ENCODE results near the gene CTIF. TPM values are rescaled to one million over a fixed set of nuclear protein-coding genes. Genes with fewer than 3 reads are reported as not detected.

Gene CTIF
- total RNA-seq, 4 donors from 2014 or later, result 72.2 to 137 (median 86.5) TPM

DNA sequence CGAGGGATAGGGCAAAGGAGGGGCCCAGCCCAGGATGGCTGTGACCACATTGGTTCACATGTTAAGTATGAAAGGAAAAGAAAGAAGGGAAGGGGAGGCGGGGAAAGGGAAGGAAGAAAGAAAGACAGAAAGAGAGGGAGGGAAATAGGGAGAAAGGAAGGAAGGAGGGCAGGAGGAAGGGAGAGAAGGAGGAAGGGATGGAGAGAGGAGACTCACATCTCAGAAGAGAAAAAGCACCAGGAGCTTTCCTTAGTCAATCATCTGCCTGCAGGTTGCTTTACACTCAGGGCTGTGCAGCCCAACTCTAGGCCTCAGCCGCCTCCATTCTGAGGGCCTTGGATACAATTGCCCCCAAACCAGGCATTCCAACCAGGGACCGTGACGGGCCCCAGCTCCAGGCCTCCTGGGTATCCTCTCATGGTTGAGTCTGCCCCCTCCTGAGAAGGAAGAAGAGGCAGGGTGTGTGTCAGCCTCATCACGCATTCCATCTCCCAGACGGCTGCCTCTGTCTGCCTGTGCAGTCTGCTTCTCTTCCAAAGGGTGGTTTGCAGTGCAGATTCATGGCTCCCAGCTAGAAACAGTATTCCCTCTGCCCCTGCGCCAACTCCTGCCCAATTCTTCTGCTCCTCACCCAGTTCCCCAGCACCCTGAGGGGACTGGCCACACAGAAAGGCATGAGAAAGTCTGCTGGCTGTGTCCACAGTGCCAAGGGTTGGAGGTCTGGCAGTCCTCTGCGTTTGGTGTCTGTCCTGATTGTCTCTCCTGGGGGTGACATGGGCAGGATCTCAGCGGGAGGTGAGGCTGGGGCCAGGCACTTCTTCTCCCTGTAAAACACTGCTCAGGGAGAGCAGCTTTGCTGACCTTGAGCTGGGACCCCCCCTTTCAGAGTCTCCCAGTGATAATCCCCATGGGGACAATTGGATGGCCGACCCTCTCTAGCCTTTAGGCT is 248.6 kb downstream of the CTIF start:
- no peaks in the 10 kb centered on the region for H3K9me3 ChIP-seq
- peaks cover 0 to 16% (median 0%) of the 10 kb centered on the region in 3 donors for H3K36me3 ChIP-seq
- TF ChIP-seq, protein P1, sequence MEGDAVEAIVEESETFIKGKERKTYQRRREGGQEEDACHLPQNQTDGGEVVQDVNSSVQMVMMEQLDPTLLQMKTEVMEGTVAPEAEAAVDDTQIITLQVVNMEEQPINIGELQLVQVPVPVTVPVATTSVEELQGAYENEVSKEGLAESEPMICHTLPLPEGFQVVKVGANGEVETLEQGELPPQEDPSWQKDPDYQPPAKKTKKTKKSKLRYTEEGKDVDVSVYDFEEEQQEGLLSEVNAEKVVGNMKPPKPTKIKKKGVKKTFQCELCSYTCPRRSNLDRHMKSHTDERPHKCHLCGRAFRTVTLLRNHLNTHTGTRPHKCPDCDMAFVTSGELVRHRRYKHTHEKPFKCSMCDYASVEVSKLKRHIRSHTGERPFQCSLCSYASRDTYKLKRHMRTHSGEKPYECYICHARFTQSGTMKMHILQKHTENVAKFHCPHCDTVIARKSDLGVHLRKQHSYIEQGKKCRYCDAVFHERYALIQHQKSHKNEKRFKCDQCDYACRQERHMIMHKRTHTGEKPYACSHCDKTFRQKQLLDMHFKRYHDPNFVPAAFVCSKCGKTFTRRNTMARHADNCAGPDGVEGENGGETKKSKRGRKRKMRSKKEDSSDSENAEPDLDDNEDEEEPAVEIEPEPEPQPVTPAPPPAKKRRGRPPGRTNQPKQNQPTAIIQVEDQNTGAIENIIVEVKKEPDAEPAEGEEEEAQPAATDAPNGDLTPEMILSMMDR (IDR thresholded peaks at IDR 0.05), result no peak
- TF ChIP-seq POLR2A (IDR thresholded peaks at IDR 0.05), result no peak
- TF ChIP-seq EP300 (IDR thresholded peaks at IDR 0.05), result no peak
- no peak for DNase-seq (ENCODE audit: low spot score in 2 of 2)
- H3K4me3 ChIP-seq, result no peak overlapping the region
- 77 to 84% methylated on average over 10 to 11 of the region's 11 CpGs for WGBS, 2 donors
- no peak overlapping the region for H3K27ac ChIP-seq
- H3K4me1 ChIP-seq, result peaks cover 0 to 48% (median 14%) of the 10 kb centered on the region in 4 donors
- no peaks in the 10 kb centered on the region for H3K27me3 ChIP-seq

DNA sequence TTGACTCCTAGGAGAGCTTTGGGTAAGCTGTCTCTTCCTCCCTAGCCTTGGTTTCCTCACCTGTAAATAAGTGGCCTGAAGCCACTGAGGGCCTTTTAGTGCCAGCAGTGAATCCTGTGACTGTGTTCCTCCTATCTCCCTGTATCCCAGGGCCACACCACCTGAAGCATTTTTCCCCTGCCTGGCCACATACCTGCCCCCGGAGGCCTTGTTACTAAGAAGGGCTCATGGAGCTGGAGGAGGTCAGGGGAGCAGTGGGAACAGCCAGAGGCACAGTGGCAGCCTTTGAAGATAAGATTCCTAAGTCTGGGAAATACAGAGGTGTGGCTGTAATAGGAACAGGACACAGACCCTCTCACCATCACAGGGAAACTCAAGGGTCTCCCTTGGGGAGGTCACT is 249.5 kb downstream of the CTIF start:
- Histone ChIP-seq H3K4me3 (no peak overlapping the region), H3K27me3 (no peaks in the 10 kb centered on the region), H3K4me1 (peaks cover 0 to 39% (median 7%) of the 10 kb centered on the region in 4 donors), H3K27ac (no peak overlapping the region), H3K9me3 (no peaks in the 10 kb centered on the region), H3K36me3 (peaks cover 0 to 16% (median 0%) of the 10 kb centered on the region in 3 donors)
- 63 to 82% methylated on average over 1 of the region's 1 CpG for WGBS, 2 donors
- TF ChIP-seq POLR2A (IDR thresholded peaks at IDR 0.05) (no peak), EP300 (IDR thresholded peaks at IDR 0.05) (no peak)
- TF ChIP-seq, protein P1 (IDR thresholded peaks at IDR 0.05), result no peak
- DNase-seq (ENCODE audit: low spot score in 2 of 2), result no peak

DNA sequence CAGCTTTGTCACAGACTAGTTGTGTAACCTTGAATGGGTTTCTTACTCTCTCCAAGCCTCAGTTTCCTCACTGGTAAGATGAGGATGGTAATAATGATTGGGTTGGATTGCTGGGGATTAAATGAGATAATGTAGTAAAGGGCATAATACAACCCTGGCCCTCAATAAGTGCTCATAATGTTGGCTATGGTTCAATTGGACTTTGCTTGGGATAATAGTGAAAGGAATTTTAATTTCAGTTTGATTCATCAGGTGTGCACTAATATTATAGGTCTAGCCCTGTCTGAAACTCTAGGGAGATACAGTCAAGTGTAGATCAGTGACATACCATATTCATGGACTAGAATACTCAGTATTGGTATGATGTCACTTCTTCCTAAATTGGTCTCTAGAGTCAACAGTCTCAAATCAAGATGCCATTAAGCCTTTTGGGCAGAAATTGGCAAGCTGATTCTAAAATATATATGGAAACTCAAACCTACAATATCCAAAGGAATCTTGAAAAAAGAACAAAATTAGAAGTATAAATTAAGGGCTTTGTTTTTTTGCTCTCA is 250.5 kb downstream of the CTIF start:
- Histone ChIP-seq H3K4me3 (no peak overlapping the region), H3K36me3 (peaks cover 0 to 23% (median 0%) of the 10 kb centered on the region in 3 donors), H3K27me3 (no peaks in the 10 kb centered on the region), H3K9me3 (no peaks in the 10 kb centered on the region), H3K27ac (peak overlapping the region in 3 of 4 donors; percentile 36 to 69 (median 65)), H3K4me1 (peaks cover 0 to 39% (median 5%) of the 10 kb centered on the region in 4 donors)
- TF ChIP-seq, protein P1 (IDR thresholded peaks at IDR 0.05), result no peak
- TF ChIP-seq EP300 (IDR thresholded peaks at IDR 0.05) (no peak), POLR2A (IDR thresholded peaks at IDR 0.05) (no peak)
- DNase-seq (ENCODE audit: low spot score in 2 of 2), result no peak

DNA sequence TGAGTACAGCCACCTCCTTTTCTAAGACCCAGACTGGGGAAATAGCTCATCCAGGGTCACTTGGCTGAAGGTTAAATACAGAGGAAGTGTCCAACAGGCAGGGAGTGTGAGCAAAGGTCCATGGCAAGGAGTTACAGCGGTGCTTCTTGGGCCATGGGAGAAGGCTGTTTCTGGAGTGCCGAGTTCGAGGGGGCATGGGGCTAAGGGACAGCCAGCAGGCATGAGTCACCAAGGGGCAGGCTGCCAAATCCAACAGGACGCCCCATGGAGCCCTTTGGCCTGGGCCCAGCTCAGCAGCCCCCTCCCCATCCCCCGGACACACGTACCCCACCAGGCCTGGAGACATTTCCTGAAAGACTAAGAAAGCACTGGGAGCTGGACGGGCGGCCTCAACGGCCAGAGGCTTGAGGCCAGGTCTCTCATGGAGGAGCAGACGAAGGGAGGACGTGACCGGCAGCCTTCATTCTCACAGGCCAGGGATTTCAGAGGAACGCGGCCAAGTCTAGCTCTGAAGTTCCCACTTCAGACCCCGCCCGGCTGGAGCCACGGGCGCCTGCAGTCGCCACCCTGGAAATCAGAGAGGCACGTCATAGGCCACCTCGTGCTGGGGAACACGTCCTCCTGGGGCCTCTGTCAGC is 251.5 kb downstream of the CTIF start:
- Histone ChIP-seq H3K27me3 (no peaks in the 10 kb centered on the region), H3K27ac (peak overlapping the region in 2 of 4 donors; percentile 65 to 69), H3K4me3 (no peak overlapping the region), H3K9me3 (no peaks in the 10 kb centered on the region), H3K4me1 (peaks cover 0 to 38% (median 5%) of the 10 kb centered on the region in 4 donors), H3K36me3 (peaks cover 0 to 29% (median 0%) of the 10 kb centered on the region in 3 donors)
- WGBS, 2 donors, result 33 to 50% methylated on average over 16 to 22 of the region's 22 CpGs
- TF ChIP-seq EP300 (IDR thresholded peaks at IDR 0.05), result peak in 1 of 2 donors; percentile 48
- TF ChIP-seq, protein P1 (IDR thresholded peaks at IDR 0.05), result no peak
- DNase-seq (ENCODE audit: low spot score in 2 of 2), result peak; percentile 32 to 44
